Measurements from ENCODE around the gene THOC5.

DNA sequence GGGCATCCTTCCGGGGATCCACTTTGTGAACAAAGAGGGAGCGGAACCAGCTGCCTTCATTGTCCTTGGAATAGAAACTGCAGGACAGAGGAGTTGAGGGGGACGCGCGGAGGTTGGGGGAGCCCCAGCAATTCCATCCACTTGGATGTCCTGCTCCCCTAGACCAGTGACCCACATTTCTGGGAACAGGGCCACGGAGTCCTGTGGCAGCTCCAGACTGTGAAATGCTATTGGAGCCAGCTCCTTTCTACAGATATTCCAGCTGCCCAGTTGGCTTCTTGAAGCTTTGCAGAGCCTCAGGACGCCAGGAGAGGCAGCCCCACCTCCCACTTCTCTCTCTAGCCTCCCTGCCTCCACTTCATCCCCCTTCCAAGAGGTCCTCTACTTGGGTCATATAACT lies 16.9 kb upstream of the THOC5 start:
- no peak for TF ChIP-seq CHD1 (IDR thresholded peaks at IDR 0.05; ENCODE audit: low read depth, low read length)
- no peak for TF ChIP-seq FOS (IDR thresholded peaks at IDR 0.05; ENCODE audit: low read depth, low read length)
- no peak for TF ChIP-seq CTCF (conservative IDR thresholded peaks at IDR 0.05; ENCODE audit: low read depth, low read length)
- TF ChIP-seq RAD21 (IDR thresholded peaks at IDR 0.05; ENCODE audit: low read length): no peak
- no peak for TF ChIP-seq POLR2A (IDR thresholded peaks at IDR 0.05; ENCODE audit: low read depth, low read length)
- no peak for TF ChIP-seq BHLHE40 (IDR thresholded peaks at IDR 0.05; ENCODE audit: low read depth, low read length)
